HG02973 (cell line): Measurements from ENCODE around the gene AHRR.
"Not testable (repeated sequence)": the region's sequence is repeated elsewhere in the genome, so short reads cannot be mapped to it uniquely, and the experiment has no call there.

Source experiments
- ATAC-seq: cut with Tn5 transposase; IDR thresholded peaks from one replicate; pipeline ENCODE4 v1.9.1; 2021; ENCODE audit warnings: moderate library complexity; ENCODE audit not compliant: unreplicated experiment

Gene AHRR

DNA sequence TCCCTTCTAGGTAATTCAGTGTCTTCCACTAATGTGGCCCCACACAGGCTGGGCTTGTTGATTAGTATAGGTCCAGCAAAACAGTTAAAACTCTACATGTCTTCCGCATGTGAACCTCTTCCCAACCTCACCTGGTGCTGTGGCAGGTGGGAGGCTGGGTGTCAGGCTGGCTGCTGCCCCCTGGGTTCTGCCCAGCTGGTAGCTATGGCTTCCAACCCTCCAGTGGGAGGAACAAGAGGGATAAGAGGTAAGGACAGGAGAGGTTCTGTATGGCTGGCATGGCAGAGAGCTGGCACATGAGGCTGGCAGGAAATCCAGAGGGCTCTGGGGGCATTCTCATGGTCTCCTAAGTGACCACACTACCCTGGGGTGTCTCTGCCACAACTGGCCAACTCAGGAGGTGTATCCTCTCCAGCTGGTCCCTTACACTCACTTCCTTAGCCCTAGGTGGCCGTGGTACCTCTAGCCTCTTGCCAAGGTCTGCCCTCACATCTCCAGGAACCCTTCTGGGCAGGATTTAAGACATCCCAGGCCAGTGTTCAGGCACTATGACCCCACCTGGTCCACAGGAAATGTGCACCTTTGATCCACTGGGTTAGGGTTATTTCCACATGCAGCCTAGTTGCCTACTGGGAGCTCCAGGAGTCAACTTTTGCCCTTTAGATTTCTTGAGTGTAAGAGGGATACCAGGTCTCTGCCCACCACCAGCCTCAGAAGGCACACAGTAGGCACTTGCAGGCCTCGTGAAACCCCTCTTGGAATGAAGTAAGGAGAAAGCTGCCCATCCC, 41.7 kb downstream of the AHRR start:
- ATAC-seq, result no peak

DNA sequence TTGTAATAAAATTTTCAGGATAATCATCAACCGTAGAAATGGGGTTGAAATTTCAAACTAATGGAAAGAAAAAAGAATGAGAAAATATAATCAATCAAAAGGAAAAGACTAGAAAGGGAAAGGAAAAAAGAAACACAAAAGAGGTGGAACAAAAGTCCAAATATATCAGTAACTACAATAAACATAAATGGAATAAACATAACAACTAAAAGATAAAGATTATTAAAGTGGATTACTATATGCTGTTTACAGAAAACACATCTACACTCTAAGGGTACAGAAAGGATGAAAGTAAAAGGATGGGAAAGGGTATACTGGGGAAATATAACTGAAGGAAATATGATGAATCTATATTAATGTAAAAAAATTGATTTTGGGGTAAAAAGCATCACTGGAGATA, 43.0 kb downstream of the AHRR start:
- ATAC-seq, result no peak

DNA sequence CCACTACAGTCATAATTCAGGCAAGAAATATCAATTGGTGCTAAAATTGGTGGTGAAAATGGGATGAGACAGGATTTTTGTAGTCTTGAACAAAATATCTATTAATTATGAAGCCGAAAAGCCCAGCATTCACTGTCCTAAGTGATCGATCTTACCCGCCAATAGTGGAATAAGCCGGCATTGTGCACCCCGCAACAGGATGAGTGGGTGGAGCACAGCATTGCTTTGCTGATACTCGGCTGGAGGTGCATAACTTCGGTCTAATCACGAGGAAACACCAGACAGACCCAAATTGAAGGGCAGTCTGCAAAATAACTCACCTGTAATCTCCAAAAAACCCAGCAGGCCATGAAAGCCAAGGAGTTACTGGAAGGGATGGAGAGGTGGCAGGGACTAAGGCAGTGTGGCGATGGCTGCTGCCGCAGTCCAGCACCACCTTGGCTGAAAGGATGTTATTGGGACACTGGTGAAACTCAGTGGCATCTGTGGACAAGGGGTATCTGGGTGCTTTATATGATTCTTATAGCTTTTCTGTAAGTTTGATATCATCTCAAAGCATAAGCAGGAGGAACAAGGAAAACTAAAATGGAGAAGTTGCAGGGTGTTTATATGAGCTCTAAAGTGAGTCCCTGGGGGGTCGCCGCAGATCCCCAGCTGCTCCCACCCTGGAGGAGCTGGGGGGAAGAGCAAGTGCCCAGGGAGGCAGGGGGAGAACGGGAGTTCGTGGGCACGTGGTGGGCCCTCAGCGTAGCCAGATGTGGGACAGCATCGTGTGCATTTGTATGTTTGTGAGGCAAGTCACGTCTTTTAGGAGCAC, 45.2 kb downstream of the AHRR start:
- no peak for ATAC-seq

DNA sequence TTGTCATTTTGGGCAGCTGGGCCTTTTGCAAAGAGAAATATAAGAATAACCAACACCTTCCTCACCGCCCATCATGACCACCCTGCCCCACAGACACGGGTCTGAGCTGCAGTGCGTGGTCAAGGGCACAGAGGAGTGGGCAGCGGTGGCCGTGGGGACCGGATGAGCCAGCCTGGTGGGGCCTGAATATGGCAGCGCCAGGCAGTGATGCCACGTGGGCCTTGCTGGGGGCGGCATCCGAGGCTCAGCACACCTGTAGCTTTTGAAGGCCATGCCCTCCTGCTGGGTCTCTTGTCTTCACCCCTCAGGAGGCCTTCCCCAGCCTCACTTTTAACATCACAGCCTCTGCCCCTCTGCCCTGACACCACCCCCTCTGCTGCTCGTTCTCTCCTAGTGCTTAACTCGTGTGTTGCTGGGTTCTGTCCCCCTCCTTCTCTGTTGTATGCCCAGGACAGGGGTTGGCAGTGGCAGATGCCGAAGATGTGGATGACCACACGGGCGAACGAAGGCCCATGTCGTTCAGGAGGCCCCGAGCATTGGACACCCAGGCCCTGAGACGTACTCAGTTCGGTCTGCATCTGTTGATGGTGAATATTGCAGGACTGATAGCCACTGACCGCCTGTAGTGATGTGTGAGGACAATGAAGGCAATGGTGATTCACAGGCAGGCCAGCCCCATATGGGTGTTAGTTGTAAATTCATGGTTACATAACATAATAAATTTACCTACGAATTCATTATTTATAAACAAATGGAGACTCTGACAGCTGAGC, 46.0 kb downstream of the AHRR start:
- no peak for ATAC-seq

DNA sequence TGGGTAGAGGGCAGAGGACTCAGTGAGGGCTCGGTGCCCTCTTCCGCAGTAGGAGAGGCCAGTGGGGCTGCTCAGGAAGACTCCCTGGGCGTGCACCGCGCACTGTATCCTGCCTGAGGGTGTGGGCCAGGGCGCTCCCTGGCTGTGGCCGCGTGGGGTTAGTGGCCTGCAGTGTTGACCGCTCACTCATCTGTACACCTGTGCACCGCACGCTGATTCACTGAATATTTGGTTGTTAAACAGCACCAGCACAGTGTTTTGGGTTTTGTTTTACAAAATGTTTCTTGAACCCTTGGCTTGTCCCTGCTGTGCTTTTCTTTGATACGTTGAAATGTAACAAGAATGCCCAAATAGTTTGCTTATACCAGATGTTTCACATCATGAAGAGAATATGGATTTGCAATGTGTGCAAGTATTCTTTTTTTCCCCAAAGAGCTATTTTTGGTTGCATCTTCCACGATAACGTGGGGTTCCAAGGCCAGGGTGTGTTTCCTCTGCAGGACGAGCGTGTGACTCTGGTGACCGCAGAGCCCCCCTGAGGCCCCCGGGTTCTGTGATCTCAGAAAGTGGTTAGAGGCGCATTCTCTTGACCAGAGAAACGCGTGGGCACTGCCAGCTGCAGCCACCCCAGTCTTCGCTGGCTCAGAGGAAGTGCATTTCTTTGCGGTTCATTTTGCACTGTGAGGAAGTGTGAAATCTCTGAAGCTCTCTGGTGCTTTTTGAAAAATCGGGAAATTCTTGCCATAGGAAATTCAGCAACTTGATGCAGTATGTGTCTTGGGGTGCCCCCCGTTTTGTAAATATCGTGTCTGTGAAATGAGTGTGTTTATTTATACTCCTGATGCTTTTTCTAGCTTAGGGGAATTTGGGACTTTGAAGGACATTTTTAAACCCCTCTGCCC, 46.9 kb downstream of the AHRR start:
- peak; percentile 55 for ATAC-seq

DNA sequence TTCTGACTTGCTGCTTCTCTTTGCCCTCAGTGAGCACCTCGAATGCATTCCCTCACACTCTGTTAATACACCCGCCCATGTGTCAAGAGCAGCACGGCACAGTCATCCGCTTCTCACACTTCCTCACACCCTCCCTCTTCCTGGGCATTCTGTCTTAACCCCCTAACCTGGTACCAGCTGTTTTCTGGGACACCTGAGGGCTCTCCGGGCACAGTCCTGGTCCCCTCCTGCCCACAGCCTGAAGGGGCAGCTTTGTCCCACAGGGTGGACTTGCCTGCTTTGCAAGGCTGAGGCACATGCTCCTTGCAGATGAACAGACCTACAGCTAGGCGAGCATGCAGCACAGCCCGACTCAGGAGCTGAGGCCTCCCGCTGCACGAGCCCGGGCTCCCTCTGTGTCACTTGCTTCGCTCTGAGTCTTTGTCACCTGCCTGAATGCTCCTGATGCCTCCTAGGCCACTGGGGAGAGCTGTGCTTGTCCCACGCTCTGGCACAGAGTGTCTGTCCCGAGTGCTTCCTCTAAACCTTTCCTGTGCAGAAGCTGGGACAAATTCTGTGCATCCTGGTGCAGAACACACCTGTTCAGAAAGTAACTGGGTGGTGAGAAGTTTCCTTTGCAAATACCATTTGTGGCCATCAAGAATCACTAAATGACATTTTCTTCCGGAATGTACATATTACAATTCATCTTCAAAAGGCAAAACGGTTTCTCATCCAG, 47.8 kb downstream of the AHRR start:
- peak; percentile 17 for ATAC-seq

DNA sequence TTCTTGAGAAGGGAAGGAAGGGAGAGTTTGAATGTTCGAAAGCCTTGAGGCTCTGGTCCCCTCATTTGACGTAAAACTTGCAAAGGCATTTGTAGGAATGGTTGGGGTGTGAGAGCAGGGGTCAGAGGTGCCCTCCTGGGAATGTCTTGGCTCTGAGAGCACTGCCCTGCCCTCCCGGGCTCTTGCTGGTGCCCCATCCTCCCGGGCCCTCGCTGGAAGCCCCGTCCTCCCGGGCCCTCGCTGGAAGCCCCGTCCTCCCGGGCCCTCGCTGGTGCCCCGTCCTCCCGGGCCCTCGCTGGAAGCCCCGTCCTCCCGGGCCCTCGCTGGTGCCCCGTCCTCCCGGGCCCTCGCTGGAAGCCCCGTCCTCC, 48.3 kb downstream of the AHRR start:
- ATAC-seq, result not testable (repeated sequence)

DNA sequence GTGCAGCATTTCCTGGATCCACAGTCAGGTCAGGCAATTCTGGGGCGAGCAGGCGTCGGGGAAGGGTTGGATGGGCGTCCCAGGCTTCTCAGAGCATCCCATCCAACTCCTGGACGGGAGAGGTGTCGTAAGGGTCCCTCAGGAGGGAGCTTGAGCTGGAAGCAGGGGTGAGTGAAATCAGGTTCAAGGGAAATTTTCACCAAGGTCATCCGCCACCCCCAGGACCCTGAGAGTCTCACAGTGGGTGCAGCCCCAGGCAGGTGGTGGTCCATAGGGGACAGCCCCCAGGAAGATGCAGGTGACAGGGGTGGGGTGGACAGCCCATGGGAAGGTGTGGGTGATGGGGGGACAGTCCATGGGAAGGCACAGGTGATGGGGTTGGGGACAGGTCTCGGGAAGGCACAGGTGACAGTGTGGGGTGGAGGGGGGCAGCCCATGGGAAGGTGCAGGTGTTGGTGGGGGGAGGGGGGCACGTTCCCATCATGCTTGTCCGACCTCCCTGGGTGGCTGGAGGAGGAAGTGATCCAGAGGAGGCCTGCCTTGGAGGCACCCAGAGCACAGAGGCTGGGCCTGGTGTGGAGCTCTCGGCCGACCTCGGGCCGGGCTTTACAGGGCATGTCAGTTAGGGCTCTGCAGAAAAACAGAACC, 48.9 kb downstream of the AHRR start:
- no peak for ATAC-seq

DNA sequence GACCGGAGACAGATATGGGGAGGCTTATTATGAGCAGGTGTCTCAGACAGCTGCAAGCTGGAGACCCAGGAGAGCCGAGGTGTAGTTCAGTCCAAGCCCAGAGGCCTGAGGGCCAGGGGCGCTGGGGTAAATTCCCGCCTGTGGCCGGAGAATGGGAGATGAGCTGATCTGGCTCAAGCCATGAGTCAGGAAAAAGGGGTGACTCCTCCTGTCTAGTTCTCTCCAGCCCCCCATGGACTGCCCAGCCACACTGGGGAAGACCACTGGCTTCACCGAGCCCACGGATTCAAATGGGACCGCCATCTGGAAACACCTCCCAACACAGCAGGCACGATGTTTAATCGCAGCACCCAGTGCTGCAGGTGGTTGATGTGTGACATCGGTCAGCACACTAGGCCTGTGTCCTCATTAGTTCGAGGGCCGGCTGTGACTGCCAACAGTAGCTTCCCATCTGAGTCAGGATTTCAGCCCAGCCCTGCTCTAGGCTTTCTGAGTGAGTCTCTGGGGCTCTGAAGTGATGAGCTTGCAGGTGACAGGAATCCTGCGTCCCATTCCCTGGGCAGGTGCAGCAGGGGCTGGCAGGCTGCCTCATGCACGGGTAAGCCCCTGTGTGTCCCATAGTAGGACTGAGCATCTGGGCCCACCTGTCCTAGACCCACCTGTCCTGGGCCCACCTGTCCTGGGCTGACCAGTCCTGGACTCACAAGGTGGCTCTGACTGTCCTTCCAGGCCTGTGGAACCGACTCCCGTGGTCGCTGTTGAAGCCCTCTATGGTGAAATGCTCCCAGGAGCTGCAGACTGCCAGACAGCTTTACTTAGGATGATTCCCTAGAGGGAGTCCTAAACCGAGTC, 49.7 kb downstream of the AHRR start:
- ATAC-seq, result no peak

DNA sequence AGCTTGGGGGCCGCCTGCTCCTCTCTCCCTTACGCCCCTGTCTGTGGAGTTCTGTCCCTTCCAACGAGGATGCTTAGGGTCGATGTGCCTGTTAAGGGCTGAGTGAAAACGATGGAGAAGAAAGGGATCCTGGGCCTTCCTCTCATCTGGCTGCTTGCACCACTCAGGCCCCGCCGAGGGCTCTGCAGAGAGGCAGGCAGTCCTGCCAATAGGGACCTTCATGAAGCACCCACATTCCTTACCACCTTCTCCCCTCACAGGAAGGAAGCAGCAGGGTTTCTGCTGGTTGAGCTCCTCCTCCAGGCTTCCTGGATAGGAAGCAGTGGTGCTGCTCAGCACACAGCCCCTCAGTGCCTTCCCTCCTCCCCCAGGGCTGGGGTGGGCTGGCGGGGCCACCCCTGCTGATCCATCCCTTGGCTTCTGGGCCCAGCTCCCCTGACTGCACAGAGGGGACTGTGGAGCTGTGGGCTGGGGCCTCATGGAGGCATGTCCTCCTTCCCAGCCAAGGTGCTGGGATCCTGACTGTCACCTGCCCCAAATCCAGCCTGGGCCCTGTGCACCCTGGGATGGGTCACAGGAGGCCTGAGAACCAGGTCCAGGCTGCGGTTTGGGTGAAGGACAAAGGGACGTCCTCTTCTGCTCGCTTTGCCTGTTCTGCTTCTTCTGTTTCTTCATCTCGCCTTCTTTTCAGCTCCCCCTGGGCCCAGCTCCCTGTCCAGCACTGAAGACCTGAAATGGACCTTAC, 50.5 kb downstream of the AHRR start:
- no peak for ATAC-seq

DNA sequence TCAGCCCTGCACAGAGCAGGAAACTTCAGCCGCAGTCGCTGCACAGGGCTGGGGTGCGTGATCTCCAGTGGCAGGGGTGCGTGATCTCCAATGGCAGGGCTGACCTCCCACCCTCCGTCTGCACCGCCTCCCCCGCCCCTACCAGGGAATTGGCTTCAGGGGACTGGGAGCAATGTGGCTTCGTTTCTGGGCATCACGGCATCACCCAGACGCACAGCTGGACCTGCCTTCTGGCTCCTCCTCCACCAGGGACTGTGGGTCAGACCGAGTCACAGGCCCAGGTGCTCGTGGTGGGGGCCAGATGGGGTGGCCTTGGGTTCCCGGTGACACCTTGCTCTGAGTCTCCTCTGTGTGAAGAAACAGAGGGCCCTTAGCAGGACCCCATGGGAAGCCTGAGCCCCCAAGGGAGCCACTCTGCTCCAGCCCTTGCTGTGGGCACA, 51.1 kb downstream of the AHRR start:
- no peak for ATAC-seq

DNA sequence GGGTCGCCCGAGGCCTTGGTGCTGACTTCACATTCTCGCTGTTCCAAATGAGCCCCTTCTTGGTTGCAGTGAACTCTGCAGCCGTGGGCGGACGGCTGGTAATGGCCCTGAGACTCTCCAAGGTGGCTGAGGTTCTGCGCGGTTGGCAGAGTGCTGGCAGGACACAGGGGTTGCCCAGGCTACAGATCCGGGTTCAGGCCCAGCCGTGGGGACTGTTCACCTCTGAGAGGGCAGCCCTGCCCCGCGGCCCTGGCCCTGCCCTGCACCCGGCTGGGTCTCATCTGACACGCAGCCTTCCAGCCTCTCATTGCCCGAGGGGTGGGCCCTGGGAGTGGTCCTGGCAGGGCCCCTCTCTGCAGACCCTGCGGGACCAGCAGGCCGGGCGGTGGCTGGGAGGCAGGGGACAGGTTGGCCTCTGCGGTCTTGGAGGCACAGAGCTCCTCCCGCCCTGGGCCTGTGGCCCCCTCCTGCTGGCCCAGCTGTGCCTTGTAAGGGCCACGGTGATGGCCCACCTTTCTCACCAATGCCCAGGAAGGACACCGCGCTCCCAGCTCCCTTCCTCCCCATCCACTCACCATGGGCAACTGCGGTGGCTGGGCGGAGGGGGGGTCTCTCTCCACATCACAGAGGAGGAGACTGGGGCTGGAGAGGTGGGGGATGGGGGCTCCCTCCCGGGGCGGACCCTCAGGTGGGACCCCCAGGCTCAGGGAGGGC, 51.6 kb downstream of the AHRR start:
- ATAC-seq, result peak; percentile 4

DNA sequence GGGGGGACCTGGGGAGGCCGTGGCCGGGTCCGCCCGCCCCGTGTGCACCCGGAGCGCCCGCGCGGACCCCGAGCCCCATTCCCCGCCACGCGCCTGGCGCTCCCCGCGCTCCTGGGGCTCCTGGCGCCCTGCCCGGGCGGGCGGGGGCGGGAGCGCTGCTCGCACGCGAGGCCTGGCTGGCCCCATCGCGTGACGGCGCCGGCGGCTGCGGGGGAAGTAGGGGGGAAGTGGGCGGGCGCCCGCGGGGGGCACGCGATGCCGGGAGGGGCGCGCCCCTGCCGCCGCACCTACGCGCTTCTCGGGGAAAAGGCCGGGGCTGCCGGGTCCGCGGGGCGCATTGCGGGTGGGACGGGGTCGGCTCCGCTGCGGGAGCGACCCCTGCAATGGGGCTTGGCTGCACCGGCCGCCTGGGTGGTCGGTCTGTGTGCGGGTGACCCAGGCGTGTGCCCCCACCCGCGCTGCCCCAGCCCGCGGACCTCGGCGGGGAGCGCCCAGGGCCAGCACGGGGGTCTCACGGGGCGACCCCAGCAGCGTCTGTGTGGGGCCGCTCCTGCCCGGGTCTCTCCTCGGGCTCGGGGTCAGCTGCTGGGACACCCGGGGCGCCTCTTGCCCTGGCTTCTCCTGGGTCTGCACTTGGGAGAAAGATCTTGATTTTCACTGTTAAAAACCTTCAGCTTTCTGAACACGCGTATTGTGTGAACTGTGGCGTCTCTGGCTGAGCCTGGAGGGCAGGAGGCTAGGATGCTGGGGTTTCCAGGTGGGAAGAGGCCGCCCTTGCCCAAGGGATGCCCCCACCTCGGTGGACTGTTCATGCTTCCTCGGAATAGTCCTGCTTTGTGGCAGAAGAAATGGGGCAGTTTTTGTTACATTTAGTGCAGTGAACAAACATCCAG, 52.4 kb downstream of the AHRR start:
- ATAC-seq, result peak; percentile 31

DNA sequence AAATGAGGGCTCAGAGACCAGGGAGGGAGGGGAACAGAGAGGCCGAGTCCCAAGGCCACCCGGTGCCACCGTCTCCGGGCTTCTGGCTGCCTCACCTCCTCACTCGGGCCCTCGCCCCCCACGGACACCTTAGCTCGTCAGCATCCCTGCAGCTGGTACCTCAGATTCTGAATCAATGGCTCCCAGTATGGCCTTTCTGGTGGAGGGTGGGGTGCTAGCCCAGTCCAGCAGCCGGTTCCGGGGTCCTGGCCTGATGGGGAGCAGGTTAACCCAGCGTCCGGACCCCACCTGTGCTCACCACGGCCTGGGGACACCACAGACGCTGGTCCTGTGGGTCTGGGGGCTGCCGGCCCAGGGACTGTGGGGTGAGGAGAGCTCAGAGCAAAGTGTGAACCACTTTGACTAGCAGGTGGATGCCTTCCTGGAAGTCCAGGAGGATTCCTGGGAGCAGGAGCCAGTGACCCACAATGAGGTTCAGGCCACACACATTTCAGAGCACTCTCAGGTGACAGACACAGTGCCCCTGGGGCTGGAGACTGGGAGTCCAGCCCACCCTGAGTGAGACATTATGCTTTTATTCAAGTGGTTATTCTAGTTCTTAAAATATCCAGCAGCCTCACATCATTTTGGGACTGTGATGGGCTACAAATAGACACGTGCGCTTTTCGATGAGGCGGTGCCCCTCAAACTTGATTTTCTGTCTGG, 53.3 kb downstream of the AHRR start:
- no peak for ATAC-seq

DNA sequence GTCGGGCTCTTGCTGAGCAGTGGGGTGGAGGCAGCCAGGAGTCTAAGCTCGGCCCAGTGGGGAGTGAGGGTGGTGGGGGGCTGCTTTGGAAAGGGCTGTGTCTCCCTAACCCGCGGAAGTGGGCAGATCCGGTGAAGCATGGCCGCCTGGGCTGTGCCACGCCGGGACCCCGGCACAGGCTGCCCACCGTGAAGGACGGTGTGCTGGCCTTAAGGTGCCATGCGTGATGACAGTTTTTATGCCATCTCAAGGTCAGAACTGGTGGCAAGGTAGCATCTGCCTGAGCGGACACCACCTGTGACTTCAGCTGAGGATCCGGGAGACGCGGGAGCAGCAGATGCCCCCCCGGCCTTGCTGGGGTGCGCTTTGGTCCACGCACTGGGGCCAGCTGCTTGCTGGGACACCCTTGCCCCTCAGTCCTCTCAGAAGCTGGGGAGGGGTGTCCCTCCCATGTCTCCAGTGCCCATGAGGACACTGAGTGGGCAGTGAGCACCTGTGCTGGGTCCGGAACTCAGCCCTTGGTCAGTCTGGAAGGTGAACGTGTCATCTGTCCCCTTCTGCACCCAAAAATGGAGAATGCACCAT, 53.9 kb downstream of the AHRR start:
- ATAC-seq, result no peak
